Measurements from ENCODE around the gene CCL14. TPM values are rescaled to one million over a fixed set of nuclear protein-coding genes. Genes with fewer than 3 reads are reported as not detected.

The CCL14 gene
- total and polyA plus RNA-seq, 2 of the 8 experiments (the other 6 are each of a cell fraction or from before 2014, with no cell fraction given), result not detected

DNA sequence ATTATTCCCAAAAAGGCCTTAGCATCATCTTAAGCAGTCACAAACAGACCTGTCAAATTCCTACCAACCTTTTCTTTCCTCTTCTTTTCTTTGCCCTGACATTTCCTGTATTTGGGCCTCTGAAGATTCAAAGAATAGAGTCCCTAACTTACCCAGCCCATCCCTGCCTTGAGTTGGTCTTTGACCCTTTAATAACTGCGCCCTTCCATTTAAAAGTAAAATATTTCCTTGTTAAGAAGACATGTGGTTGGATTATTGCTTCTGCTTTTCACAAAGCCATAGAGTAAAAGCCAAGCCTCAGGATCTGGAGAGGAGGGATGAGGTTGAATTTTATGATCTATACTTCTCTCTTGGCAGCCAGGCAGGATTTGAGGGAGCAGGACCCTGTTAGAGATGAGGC is 44.4 kb upstream of the CCL14 start:
- H2AFZ ChIP-seq (ENCODE audit: low read length), result peak overlapping the region; percentile 65; the same call in 1 of the 2 replicates
- no peak overlapping the region for H2BK15ac ChIP-seq (ENCODE audit: low read length)
- no peak overlapping the region for H3K9ac ChIP-seq (replicated peaks in 1 of 4; ENCODE audit: extremely low read depth in 1 of 4, low read depth in 3 of 4, low read length in 3 of 4)
- H3K79me2 ChIP-seq (ENCODE audit: control insufficient read depth in 1 of 2, insufficient read depth in 2 of 2, low read length in 2 of 2), result no peaks in the 10 kb centered on the region
- no peak overlapping the region for H3K4me2 ChIP-seq (ENCODE audit: insufficient read depth in 1 of 2, low read depth in 2 of 2, low read length in 2 of 2)
- CTCF ChIA-PET (ENCODE audit: partially characterized antibody), result no interaction called here
- H3K4me3 ChIP-seq (ENCODE audit: extremely low read depth in 1 of 4, insufficient read depth in 2 of 4, low read depth in 3 of 4, low read length in 4 of 4), result no peak overlapping the region
- no peak overlapping the region for H4K91ac ChIP-seq (replicated peaks; ENCODE audit: insufficient read length, low read length)
- no peak for DNase-seq (ENCODE audit: low read depth in 1 of 2, low spot score in 2 of 2)
- H3K18ac ChIP-seq (ENCODE audit: extremely low read depth, low read length), result no peak overlapping the region
- no peak overlapping the region for H2BK120ac ChIP-seq (replicated peaks; ENCODE audit: low read depth, low read length)
- H3K14ac ChIP-seq (ENCODE audit: insufficient read length), result no peak overlapping the region
- H3K4me1 ChIP-seq (replicated peaks in 1 of 4; ENCODE audit: control insufficient read depth in 3 of 4, insufficient read depth in 4 of 4, low read length in 3 of 4), result no peaks in the 10 kb centered on the region
- H3K27ac ChIP-seq (ENCODE audit: low read depth, low read length), result no peak overlapping the region
- POLR2A ChIA-PET (ENCODE audit: partially characterized antibody), result no interaction called here
- H3K23ac ChIP-seq (ENCODE audit: insufficient read length), result no peak overlapping the region
- H4K5ac ChIP-seq (ENCODE audit: insufficient read length, low read depth, low read length), result no peak overlapping the region
- H3K4ac ChIP-seq (replicated peaks; ENCODE audit: insufficient read length, low read depth, low read length), result no peak overlapping the region
- H3K23me2 ChIP-seq (ENCODE audit: low read depth, low read length), result peaks cover 3% of the 10 kb centered on the region; the same call in 1 of the 2 replicates
- no peak for TF ChIP-seq SIRT6 (IDR thresholded peaks at IDR 0.05; ENCODE audit: low read length)
- TF ChIP-seq HDAC6 (IDR thresholded peaks at IDR 0.05; ENCODE audit: low read depth, low read length), result no peak
- no peak for TF ChIP-seq KDM4A (IDR thresholded peaks at IDR 0.05; ENCODE audit: low read depth, low read length, severe bottlenecking)
- no peak for TF ChIP-seq NRF1 (IDR thresholded peaks at IDR 0.05; ENCODE audit: low read depth, low read length)
- no peak for TF ChIP-seq CTBP2 (IDR thresholded peaks at IDR 0.05; ENCODE audit: borderline replicate concordance, insufficient read depth, insufficient read length, low read length)
- TF ChIP-seq POLR2AphosphoS5 (IDR thresholded peaks at IDR 0.05; ENCODE audit: low read depth, low read length), result no peak
- no peak for TF ChIP-seq BACH1 (IDR thresholded peaks at IDR 0.05; ENCODE audit: low read length)
- TF ChIP-seq SP2 (IDR thresholded peaks at IDR 0.05; ENCODE audit: low read length), result no peak
- WGBS, 2 experiments (ENCODE audit: extremely low coverage in 1 of 2, insufficient coverage in 1 of 2, insufficient read length in 1 of 2, insufficient replicate concordance in 2 of 2, low coverage in 1 of 2, low lambda C conversion rate in 2 of 2, missing lambda C conversion rate in 1 of 2), result 87% methylated on average over 1 of the region's 1 CpG; no CpG with 5 or more reads in 1 of the 2 experiments
- no peak for FAIRE-seq
- H2BK5ac ChIP-seq (ENCODE audit: low read depth, low read length), result no peak overlapping the region
- H2BK12ac ChIP-seq (ENCODE audit: low read depth, low read length), result no peak overlapping the region
- no peaks in the 10 kb centered on the region for H3K79me1 ChIP-seq (ENCODE audit: low read depth, low read length)
- no peaks in the 10 kb centered on the region for H4K20me1 ChIP-seq (replicated peaks in 1 of 2; ENCODE audit: control insufficient read depth in 1 of 2, insufficient read depth in 2 of 2, low read length in 2 of 2)
- no peaks in the 10 kb centered on the region for H3K36me3 ChIP-seq (ENCODE audit: control insufficient read depth in 2 of 4, insufficient read depth in 4 of 4, low read length in 3 of 4)
- H2BK20ac ChIP-seq (ENCODE audit: low read length), result no peak overlapping the region
- H4K8ac ChIP-seq (ENCODE audit: extremely low read depth, insufficient read depth, low read length), result no peak overlapping the region
- H3K9me3 ChIP-seq (ENCODE audit: insufficient read depth in 2 of 2, low read depth in 1 of 2, low read length in 1 of 2), result no peaks in the 10 kb centered on the region
- no peak overlapping the region for H3K56ac ChIP-seq (replicated peaks; ENCODE audit: insufficient read length, low read depth, low read length)
- peaks cover 0 to 2% (median under 1%) of the 10 kb centered on the region in 4 experiments; a peak in 1 of 7 replicates for H3K27me3 ChIP-seq (replicated peaks in 1 of 4; ENCODE audit: control insufficient read depth in 3 of 4, extremely low read depth in 1 of 4, insufficient read depth in 3 of 4, low read length in 3 of 4)
- H2AK5ac ChIP-seq (ENCODE audit: low read depth, low read length), result no peak overlapping the region
